Progenitor cell of endocrine pancreas (in vitro differentiated cells): ENCODE measurements around the gene SERPINB7. TPM values are rescaled to one million over a fixed set of nuclear protein-coding genes. Genes with fewer than 3 reads are reported as not detected.

Experiments used
- DNase-seq: peaks from one replicate; pipeline ENCODE4 v3.0.0; 2021; ENCODE audit warnings: low spot score; ENCODE audit not compliant: unreplicated experiment
- H3K27ac Mint-ChIP-seq: 2 replicates; pipeline ENCODE4 v1.8.0; 2021; ENCODE audit warnings: mild to moderate bottlenecking, moderate library complexity, mixed read lengths
- H3K27me3 Mint-ChIP-seq: 2 replicates; pipeline ENCODE4 v1.8.0; 2021; ENCODE audit warnings: mixed read lengths
- H3K36me3 Mint-ChIP-seq: 2 replicates; pipeline ENCODE4 v1.8.0; 2022; ENCODE audit warnings: mixed read lengths; ENCODE audit not compliant: insufficient read depth
- H3K4me1 Mint-ChIP-seq: 2 replicates; pipeline ENCODE4 v1.8.0; 2021; ENCODE audit warnings: low read depth, mixed read lengths
- H3K4me3 Mint-ChIP-seq: 2 replicates; pipeline ENCODE4 v1.8.0; 2021; ENCODE audit warnings: low read depth, mild to moderate bottlenecking, moderate library complexity, mixed read lengths
- H3K9me3 Mint-ChIP-seq: 2 replicates; pipeline ENCODE4 v1.8.0; 2021; ENCODE audit warnings: low read depth, mixed read lengths
- total RNA-seq: library from RNA; stranded (reverse); gene quantifications from 2 replicates; pipeline ENCODE4 v1.2.1, GENCODE V29; 2021
- TF ChIP-seq, protein P1 (sequence below): fragments of 200-600 bp; sonication (generic); IDR thresholded peaks from one replicate; pipeline ENCODE4 v1.5.0; 2021; ENCODE audit warnings: antibody characterized with exemption, mild to moderate bottlenecking; ENCODE audit not compliant: unreplicated experiment

Gene SERPINB7
- total RNA-seq, 1 donor from 2014 or later, result not detected

DNA sequence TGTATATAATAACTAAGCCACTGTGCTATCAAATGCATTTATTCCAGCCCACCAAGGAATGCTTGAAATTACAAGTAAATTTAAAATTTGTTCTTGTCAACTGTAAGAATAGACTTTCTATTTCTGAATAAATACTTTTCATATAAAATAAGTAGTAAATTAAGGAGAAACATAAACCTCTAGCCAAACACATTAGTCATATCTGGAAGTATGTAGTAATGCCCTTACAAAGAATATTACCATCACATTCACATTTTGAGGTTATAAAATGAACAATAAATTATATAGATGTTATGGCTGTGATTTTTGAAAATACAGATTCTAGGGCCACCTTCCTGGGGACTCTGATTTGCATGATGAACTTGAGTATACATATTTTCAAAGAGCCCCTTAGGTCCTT is 54.7 kb downstream of the SERPINB7 start:
- Mint-ChIP-seq H3K4me1 (peaks cover 1% of the 10 kb centered on the region), H3K9me3 (no peaks in the 10 kb centered on the region), H3K27me3 (no peaks in the 10 kb centered on the region), H3K27ac (no peak overlapping the region), H3K4me3 (no peak overlapping the region), H3K36me3 (no peaks in the 10 kb centered on the region)
- TF ChIP-seq, protein P1, sequence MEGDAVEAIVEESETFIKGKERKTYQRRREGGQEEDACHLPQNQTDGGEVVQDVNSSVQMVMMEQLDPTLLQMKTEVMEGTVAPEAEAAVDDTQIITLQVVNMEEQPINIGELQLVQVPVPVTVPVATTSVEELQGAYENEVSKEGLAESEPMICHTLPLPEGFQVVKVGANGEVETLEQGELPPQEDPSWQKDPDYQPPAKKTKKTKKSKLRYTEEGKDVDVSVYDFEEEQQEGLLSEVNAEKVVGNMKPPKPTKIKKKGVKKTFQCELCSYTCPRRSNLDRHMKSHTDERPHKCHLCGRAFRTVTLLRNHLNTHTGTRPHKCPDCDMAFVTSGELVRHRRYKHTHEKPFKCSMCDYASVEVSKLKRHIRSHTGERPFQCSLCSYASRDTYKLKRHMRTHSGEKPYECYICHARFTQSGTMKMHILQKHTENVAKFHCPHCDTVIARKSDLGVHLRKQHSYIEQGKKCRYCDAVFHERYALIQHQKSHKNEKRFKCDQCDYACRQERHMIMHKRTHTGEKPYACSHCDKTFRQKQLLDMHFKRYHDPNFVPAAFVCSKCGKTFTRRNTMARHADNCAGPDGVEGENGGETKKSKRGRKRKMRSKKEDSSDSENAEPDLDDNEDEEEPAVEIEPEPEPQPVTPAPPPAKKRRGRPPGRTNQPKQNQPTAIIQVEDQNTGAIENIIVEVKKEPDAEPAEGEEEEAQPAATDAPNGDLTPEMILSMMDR, result no peak
- DNase-seq, result no peak

DNA sequence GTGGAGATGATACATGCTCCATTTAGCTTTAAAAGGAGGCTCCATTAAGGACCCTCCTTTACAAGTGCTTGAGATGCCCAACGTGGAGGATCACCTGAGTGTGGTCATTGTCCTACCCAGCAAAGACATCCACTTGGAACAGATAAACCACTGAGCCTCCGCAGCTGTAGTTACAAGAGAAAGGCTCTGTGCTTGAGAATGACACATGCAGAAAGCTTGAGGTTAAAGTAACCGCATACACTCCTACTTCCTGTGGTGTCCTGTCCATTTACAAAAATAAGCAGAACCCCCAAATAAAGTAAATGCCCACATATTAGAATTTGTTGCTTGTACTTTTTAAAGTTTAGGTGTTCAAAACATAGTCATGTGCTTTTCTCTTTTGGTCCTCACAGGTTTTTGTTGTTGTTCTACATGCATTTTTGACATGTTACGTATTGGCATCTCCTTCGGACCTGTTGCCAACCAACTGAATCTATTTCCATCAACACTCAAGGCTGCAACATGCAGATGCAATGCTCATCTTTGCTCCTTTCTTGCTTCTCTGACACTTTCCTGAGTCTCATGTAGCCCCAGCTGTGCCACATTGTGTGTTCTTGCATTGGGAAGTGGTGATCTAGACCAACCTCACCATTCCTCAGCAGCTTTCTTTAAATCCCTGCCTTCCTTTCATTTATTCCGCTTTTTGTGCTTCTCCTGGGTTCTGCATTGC is 56.0 kb downstream of the SERPINB7 start:
- DNase-seq, result no peak
- Mint-ChIP-seq H3K4me3 (no peak overlapping the region), H3K27me3 (no peaks in the 10 kb centered on the region), H3K36me3 (no peaks in the 10 kb centered on the region), H3K27ac (no peak overlapping the region), H3K9me3 (no peaks in the 10 kb centered on the region), H3K4me1 (peaks cover 1% of the 10 kb centered on the region)
- TF ChIP-seq, protein P1, result no peak

DNA sequence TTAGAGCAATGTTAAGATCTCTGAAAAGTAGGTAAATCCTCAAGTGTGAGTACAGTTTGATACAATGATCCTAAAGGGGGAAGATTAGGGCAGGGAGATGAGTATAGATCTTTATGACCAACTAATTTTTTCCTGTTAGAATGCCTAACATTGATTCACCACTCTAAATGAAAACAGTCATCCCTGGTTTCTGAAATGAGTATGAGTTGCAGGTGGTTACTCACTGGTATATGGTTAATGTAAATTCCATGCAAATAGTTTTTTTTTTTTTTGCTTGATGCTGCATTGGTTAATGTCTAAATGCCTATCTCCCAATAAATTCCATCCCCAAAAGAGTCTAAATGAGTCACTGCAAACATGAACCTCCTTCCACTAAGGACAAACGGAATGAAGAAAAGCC is 57.3 kb downstream of the SERPINB7 start:
- TF ChIP-seq, protein P1, result no peak
- no peaks in the 10 kb centered on the region for H3K27me3 Mint-ChIP-seq
- peaks cover 1% of the 10 kb centered on the region for H3K4me1 Mint-ChIP-seq
- no peaks in the 10 kb centered on the region for H3K9me3 Mint-ChIP-seq
- no peak overlapping the region for H3K27ac Mint-ChIP-seq
- H3K36me3 Mint-ChIP-seq, result no peaks in the 10 kb centered on the region
- DNase-seq, result no peak
- no peak overlapping the region for H3K4me3 Mint-ChIP-seq

DNA sequence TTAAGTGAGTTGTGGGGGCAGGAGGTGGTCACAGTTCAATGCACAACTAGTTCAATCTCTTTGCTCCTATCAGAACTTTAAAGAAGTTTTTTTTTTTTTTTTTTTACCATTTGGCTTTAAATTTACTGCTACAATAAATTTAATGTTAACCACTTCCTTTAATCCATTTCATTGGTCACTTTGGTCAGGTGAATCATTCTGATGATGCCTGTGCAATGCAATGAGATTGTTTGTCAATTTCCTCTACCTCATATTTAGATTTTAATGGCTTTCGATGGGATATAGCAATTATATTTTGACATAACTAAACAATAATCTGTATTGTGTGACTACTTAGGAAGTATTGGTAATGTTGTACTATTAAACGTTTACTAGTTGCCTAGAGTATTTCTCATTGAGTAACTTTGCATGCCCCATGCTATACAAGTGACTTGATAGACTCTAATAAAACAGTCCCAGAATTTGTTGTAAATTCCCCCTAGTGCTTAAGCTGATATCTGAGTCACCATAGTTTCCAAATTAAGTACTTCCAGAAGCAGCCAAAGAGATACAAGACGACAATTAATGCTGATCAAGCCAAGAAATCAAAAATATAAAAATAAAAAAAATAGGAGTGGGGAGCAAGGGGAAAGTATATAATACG is 59.4 kb downstream of the SERPINB7 start:
- no peak overlapping the region for H3K4me3 Mint-ChIP-seq
- no peaks in the 10 kb centered on the region for H3K9me3 Mint-ChIP-seq
- TF ChIP-seq, protein P1, result no peak
- DNase-seq, result no peak
- H3K36me3 Mint-ChIP-seq, result no peaks in the 10 kb centered on the region
- H3K27ac Mint-ChIP-seq, result no peak overlapping the region
- peaks cover 1% of the 10 kb centered on the region for H3K4me1 Mint-ChIP-seq
- H3K27me3 Mint-ChIP-seq, result no peaks in the 10 kb centered on the region

DNA sequence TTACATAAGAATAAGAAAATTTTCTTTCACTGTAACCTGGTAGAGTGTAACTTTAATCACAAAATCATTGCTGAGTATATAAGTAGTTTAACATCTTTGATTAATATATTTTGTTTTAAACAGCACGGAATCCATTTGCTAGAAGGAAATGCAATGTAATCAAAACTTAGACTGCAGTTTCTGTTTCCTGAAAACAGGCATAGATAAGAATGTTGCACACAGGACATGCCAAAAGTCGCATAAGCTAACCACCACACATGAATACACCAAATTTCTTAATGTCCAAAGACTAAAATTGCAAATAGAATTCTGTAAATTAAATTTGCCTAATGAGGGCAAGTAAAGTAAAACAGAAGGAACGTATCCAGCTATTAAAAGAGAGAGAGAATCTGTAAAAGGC is 61.2 kb downstream of the SERPINB7 start:
- no peak overlapping the region for H3K4me3 Mint-ChIP-seq
- H3K27ac Mint-ChIP-seq, result no peak overlapping the region
- peaks cover 1% of the 10 kb centered on the region for H3K4me1 Mint-ChIP-seq
- DNase-seq, result no peak
- no peaks in the 10 kb centered on the region for H3K9me3 Mint-ChIP-seq
- H3K27me3 Mint-ChIP-seq, result no peaks in the 10 kb centered on the region
- no peaks in the 10 kb centered on the region for H3K36me3 Mint-ChIP-seq
- TF ChIP-seq, protein P1, result no peak
